Frontal cortex (tissue), 4 donors: ENCODE data around the gene TMEM178B. TPM values are rescaled to one million over a fixed set of nuclear protein-coding genes. Genes with fewer than 3 reads are reported as not detected.

ENCODE experiments used
- DNase-seq, 2 donors: peaks; one replicate each; pipeline ENCODE4 v3.0.0; 2012; ENCODE audit warnings: low spot score in 2 of 2
- FAIRE-seq: peaks from 2 replicates; lab custom pipeline; 2012; peaks lifted over from hg19 to GRCh38; lab: Jason Lieb, UNC
- total RNA-seq: library from RNA; depleted of rRNA; stranded (reverse); fragments of >200 nt; gene quantifications from one replicate; pipeline ENCODE4 v1.2.3, GENCODE V29; 2014
- donor health status: control.
- donor health status: control.
- donor health status: control.

TMEM178B gene
- total RNA-seq, 1 donor from 2014 or later = 53.0 TPM

- FAIRE-seq (no peak), DNase-seq (no peak)
Measured at GRCh38 chr7:141244435-141244834, 170.6 kb downstream of the TMEM178B start.

- FAIRE-seq = no peak
- DNase-seq = no peak
Measured at GRCh38 chr7:141246426-141246825, 172.6 kb downstream of the TMEM178B start.

DNA sequence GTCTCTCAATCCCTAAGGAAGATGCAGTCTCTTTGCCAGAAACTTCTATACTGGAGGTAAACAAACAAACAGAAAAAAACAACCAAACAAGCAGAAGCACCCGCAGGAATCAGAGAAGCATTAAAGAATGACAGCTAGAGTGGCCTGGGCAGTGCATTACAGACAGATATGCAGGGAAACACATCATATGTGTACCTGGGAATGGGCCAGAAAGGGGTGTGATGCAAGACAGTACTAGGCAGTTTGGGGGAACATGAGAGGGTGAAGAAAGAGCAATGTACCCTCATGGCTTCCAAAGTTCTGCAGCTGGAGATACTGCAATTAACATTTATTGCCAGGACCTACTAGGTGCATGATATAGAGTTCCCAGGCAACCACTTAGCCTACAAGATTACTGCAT lies 177.3 kb downstream of the TMEM178B start:
- FAIRE-seq (no peak), DNase-seq (no peak)

GRCh38 chr7:141251957-141252356 lies 178.1 kb downstream of the TMEM178B start:
- no peak for DNase-seq
- no peak for FAIRE-seq

DNA sequence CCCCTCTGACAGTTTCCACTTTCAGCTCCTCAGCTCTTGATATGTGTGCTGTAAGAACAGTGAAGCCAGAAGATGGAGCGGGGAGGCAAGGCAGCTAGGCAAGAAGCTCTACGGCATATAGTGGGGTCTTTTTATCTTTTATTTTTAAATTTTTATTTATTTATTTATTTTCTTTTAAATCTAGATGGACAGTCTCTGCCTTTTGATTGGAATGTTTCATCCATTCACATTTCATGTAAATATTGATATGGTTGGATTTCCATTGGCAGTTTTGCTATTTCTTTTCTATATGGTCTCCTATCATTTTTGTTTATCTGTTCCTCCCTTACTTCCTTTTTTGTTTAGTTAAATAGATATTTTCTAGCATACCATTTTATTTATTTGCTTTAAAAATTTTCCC lies 183.7 kb downstream of the TMEM178B start:
- no peak for FAIRE-seq

DNA sequence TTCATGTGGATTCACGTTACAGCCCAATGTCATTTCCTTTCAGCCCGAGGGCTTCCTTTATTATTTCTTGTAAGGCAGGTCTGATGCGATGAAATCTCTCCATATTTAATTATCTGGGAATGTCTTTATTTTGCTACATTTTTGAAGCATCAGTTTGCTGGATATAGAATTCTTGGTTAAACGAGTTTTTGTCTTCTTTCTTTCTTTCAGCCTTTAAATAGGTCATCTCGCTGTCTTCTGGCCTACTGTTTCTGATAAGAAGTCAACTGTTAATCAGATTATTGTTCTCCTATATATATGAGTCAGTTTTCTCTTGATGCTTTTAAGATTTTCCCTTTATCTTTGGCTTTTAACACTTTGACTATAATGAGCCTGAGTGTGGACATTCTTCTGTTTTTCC lies 184.7 kb downstream of the TMEM178B start:
- FAIRE-seq = no peak

More for the DNA sequence above, 183.7 kb downstream of the TMEM178B start:
- no peak for DNase-seq

DNA sequence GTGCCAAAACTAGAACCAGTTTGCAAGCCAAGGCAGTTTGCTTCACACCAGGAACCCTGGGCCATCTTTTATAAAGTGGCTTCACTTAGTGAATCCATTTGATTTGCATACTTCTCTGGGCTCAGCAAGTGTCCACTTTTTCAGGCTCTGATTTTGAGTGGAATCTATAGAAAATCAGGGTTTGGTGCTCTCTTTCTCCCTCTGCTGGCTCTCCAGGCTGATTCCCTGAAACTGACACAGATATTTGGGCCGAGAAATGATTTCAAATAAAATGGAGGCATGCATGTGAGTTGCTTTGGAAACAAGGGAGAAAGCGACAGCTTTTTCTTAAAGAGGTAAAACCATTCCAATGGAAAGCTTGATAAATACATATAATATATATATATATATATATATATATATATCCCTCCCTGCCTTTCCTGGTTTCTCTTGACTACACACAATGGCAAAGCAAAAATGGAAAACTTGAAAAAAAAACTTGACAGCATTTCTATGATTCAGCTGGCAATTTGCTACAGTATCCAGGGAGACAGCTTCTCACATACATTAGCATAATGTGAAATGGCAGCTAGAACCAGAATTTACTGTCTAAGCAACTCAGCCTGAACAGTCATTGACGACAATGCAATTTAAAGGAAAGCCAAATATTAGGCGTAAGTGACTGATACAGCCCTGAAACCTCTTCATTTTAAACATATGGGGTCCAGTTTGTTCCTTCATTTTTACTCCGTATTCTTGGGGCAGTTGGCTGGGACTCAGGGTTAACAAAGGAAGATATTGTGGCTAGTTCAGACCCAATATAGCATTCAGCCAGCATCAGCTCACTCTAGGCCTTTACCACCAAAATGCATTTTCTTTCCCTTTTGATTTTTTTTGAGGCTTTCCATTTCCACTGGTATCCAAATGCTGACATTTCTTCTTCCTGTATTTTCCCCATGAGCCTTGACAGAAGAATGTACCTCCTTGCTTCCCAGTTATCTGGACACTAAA lies 188.5 kb downstream of the TMEM178B start:
- peak in 1 of 2 donors; percentile 10 for DNase-seq
- no peak for FAIRE-seq

More for the DNA sequence above, 184.7 kb downstream of the TMEM178B start:
- no peak for DNase-seq

GRCh38 chr7:141263508-141263907 lies 189.6 kb downstream of the TMEM178B start:
- no peak for FAIRE-seq
- DNase-seq = no peak

- FAIRE-seq = no peak
Measured at GRCh38 chr7:141263983-141264382, 190.1 kb downstream of the TMEM178B start.

DNA sequence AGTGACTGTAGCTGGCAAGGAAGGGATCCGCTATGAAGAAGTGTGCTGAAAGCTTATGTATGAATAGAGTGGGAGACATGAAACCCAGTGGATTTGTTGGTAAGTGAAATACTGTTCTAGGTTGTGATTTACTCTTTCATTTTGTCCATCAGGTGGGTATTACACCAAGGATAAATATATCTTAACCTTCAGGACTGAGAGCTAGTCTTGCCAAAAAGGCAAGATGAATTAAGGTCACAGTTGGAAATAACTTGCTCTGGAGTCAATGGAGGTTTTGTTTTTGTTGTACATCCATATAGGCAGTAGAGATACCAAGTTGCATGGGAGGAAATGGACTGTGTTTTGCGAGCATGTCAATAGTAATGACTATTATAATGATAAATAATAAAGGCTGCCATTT lies 190.6 kb downstream of the TMEM178B start:
- no peak for FAIRE-seq
- no peak for DNase-seq

More at GRCh38 chr7:141263983-141264382, 190.1 kb downstream of the TMEM178B start:
- DNase-seq = no peak

GRCh38 chr7:141265668-141266067 lies 191.8 kb downstream of the TMEM178B start:
- no peak for DNase-seq
- no peak for FAIRE-seq

DNA sequence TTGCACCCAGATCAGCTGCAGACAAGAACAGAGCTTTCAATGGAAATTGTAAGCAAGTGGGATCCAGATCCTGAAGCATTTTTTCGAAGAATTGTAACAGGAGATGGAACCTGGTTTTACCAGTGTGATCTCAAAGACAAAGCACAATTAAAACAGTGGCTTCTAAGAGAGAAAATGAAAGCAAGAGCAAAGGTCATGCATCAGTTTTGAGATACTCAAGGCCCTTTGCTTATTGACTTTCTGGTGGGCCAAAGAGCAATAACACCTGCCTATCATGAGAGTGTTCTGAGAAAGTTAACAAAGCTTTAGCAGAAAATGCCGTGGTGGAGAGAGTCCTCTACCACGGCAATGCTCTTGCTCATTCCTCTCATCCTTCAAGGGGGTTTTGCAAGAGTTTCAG lies 194.8 kb downstream of the TMEM178B start:
- no peak for FAIRE-seq

DNA sequence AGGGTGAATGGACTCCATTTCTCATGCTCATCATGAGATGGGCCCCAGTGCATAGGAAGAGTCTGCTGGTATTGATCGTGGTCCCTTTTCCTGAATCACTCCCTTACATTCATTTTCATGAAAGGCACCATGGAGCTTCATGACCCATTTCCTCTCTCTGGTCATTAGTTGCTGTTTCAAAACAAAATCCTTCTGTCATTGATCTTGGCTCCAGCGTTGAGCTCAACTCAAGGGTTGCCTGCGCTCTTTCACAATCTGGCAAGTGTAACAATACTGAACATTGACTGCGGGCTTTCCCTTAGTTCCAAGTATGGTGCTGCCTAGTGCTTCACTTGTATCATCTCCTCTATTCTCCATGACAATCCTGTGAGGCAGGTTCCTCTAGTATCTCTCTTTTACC lies 197.6 kb downstream of the TMEM178B start:
- no peak for FAIRE-seq
- DNase-seq = no peak

More for the DNA sequence above, 194.8 kb downstream of the TMEM178B start:
- DNase-seq = no peak

DNA sequence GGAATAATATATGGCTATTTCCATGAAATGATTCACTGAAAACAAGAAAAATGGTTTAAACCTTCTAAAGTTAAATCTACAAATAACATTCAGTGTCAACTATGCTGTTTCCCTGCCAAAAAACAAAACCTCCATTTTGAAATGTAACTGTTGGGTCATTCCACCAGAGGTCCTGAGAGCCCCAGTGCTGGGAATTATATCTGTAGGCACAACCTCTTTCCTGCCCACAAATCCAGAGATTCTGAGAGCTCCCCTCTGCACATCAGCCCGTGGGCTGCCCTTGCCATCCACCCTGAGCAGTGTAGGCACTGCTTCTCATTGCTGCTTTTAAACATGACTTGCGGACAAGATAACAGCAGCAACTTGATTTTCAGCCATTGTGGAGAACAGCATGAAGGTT lies 198.6 kb downstream of the TMEM178B start:
- FAIRE-seq (no peak), DNase-seq (no peak)

DNA sequence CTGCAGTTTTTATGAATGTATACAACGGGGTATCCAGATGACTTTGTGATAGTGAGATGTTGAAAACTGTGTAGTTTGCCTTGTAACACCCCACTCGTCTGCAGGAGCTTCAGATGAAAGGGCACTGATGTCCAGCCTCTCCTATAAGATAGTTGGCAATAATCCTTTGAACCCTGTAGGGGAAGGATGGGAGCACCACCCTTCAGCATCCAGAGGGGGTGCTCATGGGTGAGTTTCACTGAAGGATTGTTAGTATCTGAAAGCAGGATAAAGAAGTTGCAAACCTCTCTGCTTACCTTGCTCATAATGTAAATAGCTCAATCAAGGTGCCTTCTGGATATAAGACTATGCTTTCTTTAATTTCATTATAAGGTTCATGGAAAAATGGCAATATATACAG lies 201.5 kb downstream of the TMEM178B start:
- no peak for DNase-seq
- no peak for FAIRE-seq

- DNase-seq (no peak), FAIRE-seq (no peak)
Measured at GRCh38 chr7:141276031-141276430, 202.2 kb downstream of the TMEM178B start.

- DNase-seq = no peak
- FAIRE-seq = no peak
Measured at GRCh38 chr7:141280100-141280499, 206.2 kb downstream of the TMEM178B start.

DNA sequence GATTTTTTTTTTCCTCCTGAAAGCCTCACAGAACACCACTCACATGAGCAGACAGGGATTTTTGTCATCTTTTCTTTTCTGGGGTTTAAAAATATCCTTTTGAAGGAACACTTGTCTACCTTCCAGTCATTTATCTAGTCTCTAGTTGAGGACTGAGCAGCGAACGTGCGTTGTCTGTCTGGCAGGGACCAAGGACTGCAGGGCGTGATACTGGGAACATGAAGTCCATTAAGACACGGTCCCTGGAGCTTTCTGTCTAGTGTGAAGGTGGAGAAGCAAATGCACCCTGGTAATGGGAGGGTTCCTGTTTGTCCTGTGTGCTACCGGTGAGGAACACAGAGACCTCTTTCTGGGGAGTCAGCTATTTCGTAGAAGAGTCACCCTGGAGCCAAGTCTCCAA lies 207.4 kb downstream of the TMEM178B start:
- DNase-seq = no peak

GRCh38 chr7:141286522-141286921 lies 212.7 kb downstream of the TMEM178B start:
- no peak for DNase-seq
- FAIRE-seq = no peak

More for the DNA sequence above, 207.4 kb downstream of the TMEM178B start:
- no peak for FAIRE-seq

DNA sequence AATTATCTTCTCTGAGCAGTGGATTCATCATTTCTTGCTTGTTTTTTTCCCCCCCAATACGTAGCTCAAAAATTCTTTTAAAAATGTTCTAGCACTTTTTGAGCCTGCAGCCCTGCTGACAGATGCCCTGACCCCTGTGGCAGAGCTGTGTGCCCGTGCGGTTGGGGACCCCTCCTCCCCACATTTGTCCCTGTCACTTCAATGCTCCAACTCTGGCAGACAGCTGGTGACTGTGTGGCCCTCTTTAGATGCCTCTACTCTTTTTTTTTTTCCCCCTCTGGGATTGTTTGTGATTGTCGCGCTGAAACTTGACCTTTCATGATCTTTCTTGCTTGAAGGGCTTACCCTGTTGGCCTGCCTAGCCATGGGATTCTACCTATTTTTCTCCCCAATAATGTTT lies 214.1 kb downstream of the TMEM178B start:
- FAIRE-seq (no peak), DNase-seq (no peak)

DNA sequence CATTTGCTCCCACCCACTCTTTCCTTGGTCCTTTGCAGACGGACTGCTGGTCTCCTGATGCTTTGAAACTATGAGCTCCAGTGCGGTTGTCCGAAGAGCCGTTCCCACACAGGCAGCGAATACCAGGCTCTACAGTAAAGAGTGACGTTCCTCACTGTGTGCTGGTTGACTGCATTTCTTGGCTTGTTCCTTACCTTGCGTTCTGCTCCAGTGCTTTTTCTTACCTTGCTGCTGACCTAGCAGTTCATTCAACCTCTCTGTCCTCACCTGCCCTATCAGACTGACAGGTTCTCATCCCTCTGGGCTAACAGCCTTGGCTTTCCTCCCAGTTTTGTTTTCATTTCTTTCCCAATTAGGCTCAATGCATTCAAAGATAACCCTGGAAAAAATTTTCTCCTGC lies 214.8 kb downstream of the TMEM178B start:
- no peak for FAIRE-seq
- DNase-seq = no peak
